H9 (cell line): ENCODE measurements around the gene ZNF821. TPM values are rescaled to one million over a fixed set of nuclear protein-coding genes. Genes with fewer than 3 reads are reported as not detected.
A peak's percentile ranks its signal among the peaks of the same experiment; 100 is the strongest.

Experiments used
- DNase-seq: peaks from one replicate; pipeline ENCODE4 v3.0.0-alpha.2; 2017
- H2AFZ ChIP-seq: one replicate; pipeline ENCODE4 v1.6.1; 2013; ENCODE audit warnings: mild to moderate bottlenecking, low read length, control low read depth, moderate library complexity
- H2AK5ac ChIP-seq: 2 replicates; pipeline ENCODE4 v1.6.1; 2013; ENCODE audit warnings: low read length, control low read depth, mixed read lengths; ENCODE audit not compliant: insufficient read length
- H2BK120ac ChIP-seq: one replicate; pipeline ENCODE4 v1.6.1; 2013; ENCODE audit warnings: low read depth, mild to moderate bottlenecking, low read length, control low read depth, inconsistent platforms; ENCODE audit not compliant: poor library complexity, severe bottlenecking
- H2BK12ac ChIP-seq: 2 replicates; pipeline ENCODE4 v1.6.1; 2013; ENCODE audit warnings: low read length, control low read depth, mixed read lengths, low read depth; ENCODE audit not compliant: insufficient read length
- H2BK15ac ChIP-seq: 2 replicates; pipeline ENCODE4 v1.6.1; 2013; ENCODE audit warnings: low read depth, low read length, control low read depth
- H2BK20ac ChIP-seq: one replicate; pipeline ENCODE4 v1.6.1; 2013; ENCODE audit warnings: low read depth, mild to moderate bottlenecking, low read length, control low read depth, inconsistent platforms; ENCODE audit not compliant: poor library complexity, severe bottlenecking
- H2BK5ac ChIP-seq: 2 replicates; pipeline ENCODE4 v1.6.1; 2013; ENCODE audit warnings: low read length, control low read depth, mixed read lengths; ENCODE audit not compliant: insufficient read length
- H3K14ac ChIP-seq: 2 replicates; pipeline ENCODE4 v1.6.1; 2013; ENCODE audit warnings: low read length, control low read depth; ENCODE audit not compliant: insufficient read depth
- H3K18ac ChIP-seq: 2 replicates; pipeline ENCODE4 v1.6.1; 2013; ENCODE audit warnings: low read depth, mild to moderate bottlenecking, mixed read lengths, low read length, control low read depth; ENCODE audit not compliant: insufficient read length
- H3K23ac ChIP-seq: 2 replicates; pipeline ENCODE4 v1.6.1; 2013; ENCODE audit warnings: low read length, control low read depth, mixed read lengths, low read depth; ENCODE audit not compliant: insufficient read length
- H3K23me2 ChIP-seq: 2 replicates; pipeline ENCODE4 v1.6.1; 2013; ENCODE audit warnings: low read depth, mild to moderate bottlenecking, mixed read lengths, low read length, control low read depth; ENCODE audit not compliant: insufficient read length, poor library complexity, severe bottlenecking
- H3K27ac ChIP-seq: 2 replicates; pipeline ENCODE4 v1.5.1; 2013; ENCODE audit warnings: low read length, control low read depth, mixed read lengths, low read depth; ENCODE audit not compliant: insufficient read length
- H3K27me3 ChIP-seq: 2 replicates; pipeline ENCODE4 v1.6.1; 2013; ENCODE audit warnings: low read length, control low read depth, inconsistent platforms; ENCODE audit not compliant: insufficient read depth
- H3K4ac ChIP-seq: 2 replicates; pipeline ENCODE4 v1.6.1; 2013; ENCODE audit warnings: low read depth, mild to moderate bottlenecking, control low read depth, inconsistent platforms, low read length, moderate library complexity
- H3K4me1 ChIP-seq: 2 replicates; pipeline ENCODE4 v1.6.1; 2013; ENCODE audit warnings: low read length, control low read depth, inconsistent platforms; ENCODE audit not compliant: insufficient read depth
- H3K4me2 ChIP-seq: 2 replicates; pipeline ENCODE4 v1.6.1; 2013; ENCODE audit warnings: low read length, control low read depth, mixed read lengths; ENCODE audit not compliant: insufficient read length, insufficient read depth
- H3K56ac ChIP-seq: 2 replicates; pipeline ENCODE4 v1.6.1; 2013; ENCODE audit warnings: low read depth, mild to moderate bottlenecking, mixed read lengths, low read length, control low read depth; ENCODE audit not compliant: insufficient read length
- H3K79me1 ChIP-seq: 2 replicates; pipeline ENCODE4 v1.6.1; 2013; ENCODE audit warnings: low read depth, mild to moderate bottlenecking, moderate library complexity, low read length, control low read depth, inconsistent platforms; ENCODE audit not compliant: insufficient read depth, poor library complexity, severe bottlenecking
- H3K79me2 ChIP-seq: 2 replicates; pipeline ENCODE4 v1.6.1; 2013; ENCODE audit warnings: low read length, control low read depth, inconsistent platforms; ENCODE audit not compliant: insufficient read depth
- H3K9ac ChIP-seq: 2 replicates; pipeline ENCODE4 v1.6.1; 2013; ENCODE audit warnings: low read length, control low read depth, mixed read lengths; ENCODE audit not compliant: insufficient read length; ENCODE audit errors: extremely low read depth
- H3K9me3 ChIP-seq: one replicate; pipeline ENCODE4 v1.6.1; 2013; ENCODE audit warnings: low read depth, low read length, inconsistent platforms; ENCODE audit not compliant: control insufficient read depth
- H3T11ph ChIP-seq: one replicate; pipeline ENCODE4 v1.6.1; 2013; ENCODE audit warnings: mild to moderate bottlenecking, low read length, control low read depth, inconsistent platforms
- H4K20me1 ChIP-seq: one replicate; pipeline ENCODE4 v1.6.1; 2013; ENCODE audit not compliant: control insufficient read depth, insufficient read length, insufficient read depth
- H4K5ac ChIP-seq: 2 replicates; pipeline ENCODE4 v1.6.1; 2013; ENCODE audit warnings: low read depth, mild to moderate bottlenecking, mixed read lengths, low read length, control low read depth; ENCODE audit not compliant: insufficient read length
- H4K8ac ChIP-seq: replicated peaks from 2 replicates; pipeline ENCODE4 v1.6.1; 2013; ENCODE audit warnings: low read length, control low read depth, mixed read lengths, low read depth; ENCODE audit not compliant: insufficient read length
- H4K91ac ChIP-seq: 2 replicates; pipeline ENCODE4 v1.6.1; 2013; ENCODE audit warnings: low read depth, mild to moderate bottlenecking, moderate library complexity, mixed read lengths, low read length, control low read depth; ENCODE audit not compliant: insufficient read length
- H3K27ac Mint-ChIP-seq, 3 experiments: 2 replicates in 2 of 3; 3 replicates in 1 of 3; pipeline ENCODE4 v1.8.0; 2020 to 2021; ENCODE audit warnings: mixed read lengths in 3 of 3, mild to moderate bottlenecking in 1 of 3, moderate library complexity in 1 of 3
- H3K27me3 Mint-ChIP-seq: 2 replicates; pipeline ENCODE4 v1.8.0; 2021; ENCODE audit warnings: low read depth, mild to moderate bottlenecking, moderate library complexity, mixed read lengths
- H3K36me3 Mint-ChIP-seq, 3 experiments: 2 replicates in 2 of 3; 3 replicates in 1 of 3; pipeline ENCODE4 v1.8.0; 2020 to 2021; ENCODE audit warnings: low read depth in 3 of 3, mixed read lengths in 3 of 3; ENCODE audit not compliant: insufficient read depth in 1 of 3
- H3K4me1 Mint-ChIP-seq, 2 experiments: 2 replicates each; pipeline ENCODE4 v1.8.0; 2020; ENCODE audit warnings: mixed read lengths in 2 of 2
- H3K4me3 Mint-ChIP-seq, 2 experiments: 2 replicates in 1 of 2; 3 replicates in 1 of 2; pipeline ENCODE4 v1.8.0; 2020 to 2021; ENCODE audit warnings: mild to moderate bottlenecking in 2 of 2, mixed read lengths in 2 of 2, moderate library complexity in 1 of 2
- H3K9me3 Mint-ChIP-seq, 2 experiments: 2 replicates in 1 of 2; 3 replicates in 1 of 2; pipeline ENCODE4 v1.8.0; 2020; ENCODE audit warnings: mild to moderate bottlenecking in 2 of 2, mixed read lengths in 2 of 2, moderate library complexity in 1 of 2
- CTCF ChIP-seq: fragments of 200-600 bp; sonication (generic); conservative IDR thresholded peaks from 3 replicates; pipeline ENCODE4 v1.8.0; 2021; ENCODE audit warnings: antibody characterized with exemption, mild to moderate bottlenecking
- WGBS: extraction: QIAGEN DNeasy Blood & Tissue Kit; methylation state at CpG from one replicate; pipeline ENCODE4 v1.1.7; 2013; ENCODE audit warnings: missing lambda C conversion rate, low lambda C conversion rate, mixed read lengths; ENCODE audit not compliant: insufficient read length; ENCODE audit errors: extremely low coverage; 5-methylcytosine and 5-hydroxymethylcytosine counted together
- total RNA-seq: library from RNA; stranded (reverse); gene quantifications from 2 replicates; pipeline ENCODE4 v1.2.1, GENCODE V29; 2021

ZNF821 gene
- total RNA-seq, 1 experiment from 2014 or later = 12.5 TPM

- Histone ChIP-seq H4K91ac (no peak overlapping the region), H2BK120ac (no peak overlapping the region), H3K9ac (no peak overlapping the region), H3K4me2 (no peak overlapping the region), H3K4me1 (no peaks in the 10 kb centered on the region), H3K56ac (no peak overlapping the region), H3K9me3 (no peaks in the 10 kb centered on the region), H3K23me2 (no peaks in the 10 kb centered on the region), H4K5ac (no peak overlapping the region), H3K79me2 (no peaks in the 10 kb centered on the region; the same call in 1 of the 2 replicates), H2BK15ac (no peak overlapping the region), H2AK5ac (no peak overlapping the region), H4K20me1 (no peaks in the 10 kb centered on the region), H3K27me3 (no peaks in the 10 kb centered on the region), H4K8ac (no peak overlapping the region), H2AFZ (no peak overlapping the region), H3K4ac (no peak overlapping the region), H3K79me1 (no peaks in the 10 kb centered on the region), H2BK12ac (no peak overlapping the region), H3K27ac (no peak overlapping the region), H2BK5ac (no peak overlapping the region), H3K18ac (no peak overlapping the region), H3T11ph (no peak overlapping the region), H3K14ac (no peak overlapping the region), H2BK20ac (no peak overlapping the region), H3K23ac (no peak overlapping the region)
- no peak for TF ChIP-seq CTCF
- DNase-seq = no peak
- Mint-ChIP-seq H3K27me3 (no peaks in the 10 kb centered on the region), H3K9me3 (no peaks in the 10 kb centered on the region), H3K36me3 (peaks cover 10 to 48% (median 27%) of the 10 kb centered on the region in 3 experiments; a peak in 6 of 7 replicates), H3K4me1 (no peaks in the 10 kb centered on the region), H3K27ac (peak overlapping the region in 1 of 3 experiments; percentile 19; a peak in 2 of 7 replicates), H3K4me3 (no peak overlapping the region)
- no CpG with 5 or more reads among the region's 5 CpGs for WGBS
Observed at GRCh38 chr16:71855937-71856662, 27.9 kb downstream of the ZNF821 start.
